Measurements from ENCODE around the gene PDE6B.

Gene PDE6B

DNA sequence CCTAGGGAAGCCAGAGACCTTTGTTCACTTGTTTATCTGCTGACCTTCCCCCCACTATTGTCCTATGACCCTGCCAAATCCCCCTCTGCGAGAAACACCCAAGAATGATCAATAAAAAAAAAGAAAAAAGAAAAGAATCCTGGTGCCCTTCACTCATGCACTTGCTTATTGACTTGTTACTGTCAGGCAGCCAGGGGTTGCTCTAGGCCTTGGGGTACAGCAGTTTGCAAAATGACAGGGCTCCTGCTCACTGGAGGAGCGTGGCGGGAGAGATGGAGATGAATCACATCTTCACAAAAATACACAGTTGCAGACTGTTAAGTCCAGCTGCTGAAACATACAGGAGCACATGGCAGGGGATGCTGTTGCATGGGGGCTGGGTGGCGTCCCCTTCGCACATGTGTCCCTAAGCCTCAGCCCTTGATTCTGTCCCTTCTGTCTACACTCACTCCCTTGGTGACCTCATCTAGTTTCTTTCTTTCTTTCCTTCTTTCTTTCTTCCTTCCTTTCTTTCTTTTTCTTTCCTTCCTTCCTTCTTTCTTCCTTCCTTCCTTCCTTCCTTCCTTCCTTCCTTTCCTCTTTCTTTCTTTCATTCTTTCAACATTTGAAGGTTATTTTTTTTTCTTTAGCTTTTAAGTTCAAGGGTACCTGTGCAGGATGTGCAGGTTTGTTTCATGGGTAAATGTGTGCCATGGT lies 32.4 kb upstream of the PDE6B start:
- Histone ChIP-seq H3K4me2 (ENCODE audit: low read length) (no peak overlapping the region), H3K27ac (ENCODE audit: low read length) (no peak overlapping the region), H3K79me2 (ENCODE audit: low read length) (no peaks in the 10 kb centered on the region), H2AFZ (ENCODE audit: low read depth, low read length) (no peak overlapping the region), H3K4me3 (ENCODE audit: low read length) (no peak overlapping the region), H3K27me3 (ENCODE audit: low read depth, low read length) (no peaks in the 10 kb centered on the region), H3K36me3 (replicated peaks; ENCODE audit: low read depth, low read length) (no peaks in the 10 kb centered on the region), H3K9me3 (ENCODE audit: insufficient read depth, low read length) (no peaks in the 10 kb centered on the region), H3K9ac (ENCODE audit: low read length) (no peak overlapping the region), H3K4me1 (ENCODE audit: low read length) (no peaks in the 10 kb centered on the region), H4K20me1 (ENCODE audit: insufficient read depth, low read length) (no peaks in the 10 kb centered on the region)
- TF ChIP-seq, protein P1, sequence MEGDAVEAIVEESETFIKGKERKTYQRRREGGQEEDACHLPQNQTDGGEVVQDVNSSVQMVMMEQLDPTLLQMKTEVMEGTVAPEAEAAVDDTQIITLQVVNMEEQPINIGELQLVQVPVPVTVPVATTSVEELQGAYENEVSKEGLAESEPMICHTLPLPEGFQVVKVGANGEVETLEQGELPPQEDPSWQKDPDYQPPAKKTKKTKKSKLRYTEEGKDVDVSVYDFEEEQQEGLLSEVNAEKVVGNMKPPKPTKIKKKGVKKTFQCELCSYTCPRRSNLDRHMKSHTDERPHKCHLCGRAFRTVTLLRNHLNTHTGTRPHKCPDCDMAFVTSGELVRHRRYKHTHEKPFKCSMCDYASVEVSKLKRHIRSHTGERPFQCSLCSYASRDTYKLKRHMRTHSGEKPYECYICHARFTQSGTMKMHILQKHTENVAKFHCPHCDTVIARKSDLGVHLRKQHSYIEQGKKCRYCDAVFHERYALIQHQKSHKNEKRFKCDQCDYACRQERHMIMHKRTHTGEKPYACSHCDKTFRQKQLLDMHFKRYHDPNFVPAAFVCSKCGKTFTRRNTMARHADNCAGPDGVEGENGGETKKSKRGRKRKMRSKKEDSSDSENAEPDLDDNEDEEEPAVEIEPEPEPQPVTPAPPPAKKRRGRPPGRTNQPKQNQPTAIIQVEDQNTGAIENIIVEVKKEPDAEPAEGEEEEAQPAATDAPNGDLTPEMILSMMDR (IDR thresholded peaks at IDR 0.05; ENCODE audit: low read depth, low read length): no peak
- no peak for TF ChIP-seq EZH2phosphoT487 (IDR thresholded peaks at IDR 0.05; ENCODE audit: low read depth)

DNA sequence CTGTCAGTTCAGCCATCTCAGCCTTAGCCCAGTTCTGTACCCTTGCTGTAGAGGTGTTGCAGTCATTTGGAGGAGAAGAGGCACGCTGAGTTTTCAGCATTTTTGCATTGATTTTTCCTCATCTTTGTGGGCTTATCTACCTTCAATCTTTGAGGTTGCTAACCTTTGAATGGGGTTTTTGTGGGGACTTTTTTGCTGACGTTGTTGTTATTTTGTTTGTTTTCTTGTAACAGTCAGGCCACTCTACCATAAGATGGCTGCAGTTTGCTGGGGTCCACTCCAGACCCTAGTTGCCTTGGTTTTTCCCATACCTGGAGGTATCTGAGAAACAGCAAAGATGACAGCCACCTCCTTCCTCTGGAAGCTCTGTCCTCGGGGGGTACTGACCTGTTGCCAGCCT lies 26.4 kb upstream of the PDE6B start:
- Histone ChIP-seq H2AFZ (ENCODE audit: low read depth, low read length) (no peak overlapping the region), H3K79me2 (ENCODE audit: low read length) (no peaks in the 10 kb centered on the region), H3K9ac (ENCODE audit: low read length) (no peak overlapping the region), H3K9me3 (ENCODE audit: insufficient read depth, low read length) (0 out of 2 replicates have a peak, but pooled peaks cover 4% of the 10 kb centered on the region), H3K27me3 (ENCODE audit: low read depth, low read length) (no peaks in the 10 kb centered on the region), H3K4me3 (ENCODE audit: low read length) (no peak overlapping the region), H3K27ac (ENCODE audit: low read length) (no peak overlapping the region), H3K4me1 (ENCODE audit: low read length) (peaks cover 7% of the 10 kb centered on the region), H4K20me1 (ENCODE audit: insufficient read depth, low read length) (no peaks in the 10 kb centered on the region), H3K36me3 (replicated peaks; ENCODE audit: low read depth, low read length) (no peaks in the 10 kb centered on the region), H3K4me2 (ENCODE audit: low read length) (no peak overlapping the region)
- TF ChIP-seq EZH2phosphoT487 (IDR thresholded peaks at IDR 0.05; ENCODE audit: low read depth): no peak
- TF ChIP-seq, protein P1 (IDR thresholded peaks at IDR 0.05; ENCODE audit: low read depth, low read length): no peak

DNA sequence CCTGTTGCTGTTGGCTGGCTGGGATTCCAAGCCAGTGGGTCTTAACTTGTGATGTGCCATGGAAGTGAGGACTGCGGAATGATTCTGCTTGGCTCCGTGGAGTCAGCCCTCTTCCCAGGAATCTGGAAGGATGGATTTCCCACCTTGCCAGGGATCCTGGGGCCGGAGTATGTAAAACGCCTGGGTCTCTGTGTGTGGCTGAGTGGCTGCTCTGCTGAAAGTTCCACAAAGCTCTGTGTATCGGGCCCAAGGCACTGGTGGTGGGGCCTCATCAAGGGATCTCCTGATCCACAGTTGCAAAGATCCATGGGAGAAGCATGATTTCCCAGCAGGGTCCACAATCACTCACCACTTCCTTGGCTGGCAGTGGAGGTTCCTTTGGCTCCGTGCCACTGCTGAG lies 25.2 kb upstream of the PDE6B start:
- H3K4me3 ChIP-seq (ENCODE audit: low read length): no peak overlapping the region
- TF ChIP-seq, protein P1 (IDR thresholded peaks at IDR 0.05; ENCODE audit: low read depth, low read length): no peak
- TF ChIP-seq EZH2phosphoT487 (IDR thresholded peaks at IDR 0.05; ENCODE audit: low read depth): no peak
- H3K9ac ChIP-seq (ENCODE audit: low read length): no peak overlapping the region
- peaks cover 4% of the 10 kb centered on the region; the same call in 1 of the 2 replicates for H3K9me3 ChIP-seq (ENCODE audit: insufficient read depth, low read length)
- H3K27me3 ChIP-seq (ENCODE audit: low read depth, low read length): no peaks in the 10 kb centered on the region
- H4K20me1 ChIP-seq (ENCODE audit: insufficient read depth, low read length): no peaks in the 10 kb centered on the region
- H2AFZ ChIP-seq (ENCODE audit: low read depth, low read length): no peak overlapping the region
- no peak overlapping the region for H3K27ac ChIP-seq (ENCODE audit: low read length)
- H3K4me2 ChIP-seq (ENCODE audit: low read length): no peak overlapping the region
- no peaks in the 10 kb centered on the region for H3K36me3 ChIP-seq (replicated peaks; ENCODE audit: low read depth, low read length)
- no peaks in the 10 kb centered on the region for H3K79me2 ChIP-seq (ENCODE audit: low read length)
- H3K4me1 ChIP-seq (ENCODE audit: low read length): peaks cover 16% of the 10 kb centered on the region

DNA sequence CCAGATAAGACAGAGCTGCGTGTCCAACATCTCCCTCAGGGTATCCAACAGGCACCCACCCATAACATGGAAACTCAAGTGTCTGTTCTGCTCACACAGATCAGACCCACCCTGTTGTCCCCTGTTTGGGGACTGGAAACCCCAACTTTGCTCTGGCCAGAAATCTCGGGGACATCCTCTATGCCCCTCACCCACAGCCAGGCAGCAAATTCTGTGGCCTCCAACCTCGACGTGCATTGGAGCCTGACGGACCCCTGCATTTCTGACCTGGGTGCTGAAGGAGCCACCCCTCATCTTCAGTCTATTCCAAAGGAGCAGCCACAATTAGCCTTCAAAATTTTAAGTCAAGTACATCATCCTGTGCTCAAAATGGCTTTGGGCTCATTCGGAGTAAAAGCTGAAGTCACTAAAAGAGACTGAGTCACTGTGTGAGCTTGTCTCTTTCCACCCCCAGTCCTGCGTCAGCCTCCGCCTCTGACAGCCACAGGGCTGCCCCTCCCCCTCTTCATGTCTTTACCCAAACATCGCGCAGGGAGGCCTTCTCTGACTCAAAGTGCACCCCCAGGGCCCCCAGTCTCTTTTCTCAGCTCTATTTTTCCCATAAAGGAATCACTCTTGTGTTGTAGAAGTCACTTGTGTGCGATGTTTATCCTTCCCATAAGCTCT lies 24.4 kb upstream of the PDE6B start:
- Histone ChIP-seq H3K4me1 (ENCODE audit: low read length) (peaks cover 24% of the 10 kb centered on the region), H2AFZ (ENCODE audit: low read depth, low read length) (no peak overlapping the region), H3K4me2 (ENCODE audit: low read length) (no peak overlapping the region), H3K9ac (ENCODE audit: low read length) (no peak overlapping the region), H3K9me3 (ENCODE audit: insufficient read depth, low read length) (peaks cover 4% of the 10 kb centered on the region; the same call in 1 of the 2 replicates), H3K4me3 (ENCODE audit: low read length) (no peak overlapping the region), H3K27ac (ENCODE audit: low read length) (no peak overlapping the region), H3K79me2 (ENCODE audit: low read length) (no peaks in the 10 kb centered on the region), H3K27me3 (ENCODE audit: low read depth, low read length) (no peaks in the 10 kb centered on the region), H4K20me1 (ENCODE audit: insufficient read depth, low read length) (no peaks in the 10 kb centered on the region), H3K36me3 (replicated peaks; ENCODE audit: low read depth, low read length) (no peaks in the 10 kb centered on the region)
- TF ChIP-seq, protein P1 (IDR thresholded peaks at IDR 0.05; ENCODE audit: low read depth, low read length): no peak
- TF ChIP-seq EZH2phosphoT487 (IDR thresholded peaks at IDR 0.05; ENCODE audit: low read depth): no peak
